ENCODE results near the gene CROT.

The CROT gene

GRCh38 chr7:87398446-87398845 lies 53.0 kb downstream of the CROT start:
- no peaks in the 10 kb centered on the region for H3K79me2 ChIP-seq (ENCODE audit: insufficient read depth, low read length)
- no peak overlapping the region for H3K4me3 ChIP-seq (ENCODE audit: low read depth, low read length, poor library complexity, severe bottlenecking)
- H3K9me3 ChIP-seq (ENCODE audit: low read length) = no peaks in the 10 kb centered on the region
- TF ChIP-seq CTCF (IDR thresholded peaks at IDR 0.05; ENCODE audit: low read length) (no peak), EZH2 (IDR thresholded peaks at IDR 0.05; ENCODE audit: borderline replicate concordance, low read length) (no peak)
- H3F3A ChIP-seq (ENCODE audit: insufficient read depth, low read length) = no peaks in the 10 kb centered on the region
- no peaks in the 10 kb centered on the region for H3K27me3 ChIP-seq (ENCODE audit: insufficient read depth, low read length)
- H3K36me3 ChIP-seq (ENCODE audit: insufficient read depth, low read length) = peaks cover 60% of the 10 kb centered on the region
- no peak overlapping the region for H2AFZ ChIP-seq (ENCODE audit: low read length)
- no peaks in the 10 kb centered on the region for H3K9me2 ChIP-seq (ENCODE audit: low read depth, low read length)
- H3K4me1 ChIP-seq (ENCODE audit: insufficient read depth, low read length, severe bottlenecking) = no peaks in the 10 kb centered on the region
- no peaks in the 10 kb centered on the region for H4K20me1 ChIP-seq (ENCODE audit: insufficient read depth, low read length)
- no peak overlapping the region for H3K4me2 ChIP-seq (ENCODE audit: low read length)
- H3K27ac ChIP-seq (ENCODE audit: low read depth, low read length, poor library complexity, severe bottlenecking) = no peak overlapping the region
- H3K9ac ChIP-seq (ENCODE audit: low read length) = no peak overlapping the region

GRCh38 chr7:87404674-87405073 lies 59.2 kb downstream of the CROT start:
- Histone ChIP-seq H2AFZ (ENCODE audit: low read length) (no peak overlapping the region), H3K79me2 (ENCODE audit: insufficient read depth, low read length) (no peaks in the 10 kb centered on the region), H3K9ac (ENCODE audit: low read length) (no peak overlapping the region), H3K27me3 (ENCODE audit: insufficient read depth, low read length) (no peaks in the 10 kb centered on the region), H3K4me3 (ENCODE audit: low read depth, low read length, poor library complexity, severe bottlenecking) (no peak overlapping the region), H3K27ac (ENCODE audit: low read depth, low read length, poor library complexity, severe bottlenecking) (no peak overlapping the region), H3K9me2 (ENCODE audit: low read depth, low read length) (no peaks in the 10 kb centered on the region), H3K9me3 (ENCODE audit: low read length) (no peaks in the 10 kb centered on the region), H3K36me3 (ENCODE audit: insufficient read depth, low read length) (peaks cover 37% of the 10 kb centered on the region), H3K4me1 (ENCODE audit: insufficient read depth, low read length, severe bottlenecking) (no peaks in the 10 kb centered on the region), H4K20me1 (ENCODE audit: insufficient read depth, low read length) (no peaks in the 10 kb centered on the region), H3F3A (ENCODE audit: insufficient read depth, low read length) (no peaks in the 10 kb centered on the region), H3K4me2 (ENCODE audit: low read length) (no peak overlapping the region)
- no peak for TF ChIP-seq EZH2 (IDR thresholded peaks at IDR 0.05; ENCODE audit: borderline replicate concordance, low read length)
- TF ChIP-seq CTCF (IDR thresholded peaks at IDR 0.05; ENCODE audit: low read length) = no peak

- H3K36me3 ChIP-seq (ENCODE audit: insufficient read depth, low read length) = peaks cover 6% of the 10 kb centered on the region; the same call in 1 of the 2 replicates
- no peaks in the 10 kb centered on the region for H4K20me1 ChIP-seq (ENCODE audit: insufficient read depth, low read length)
- H3K4me2 ChIP-seq (ENCODE audit: low read length) = no peak overlapping the region
- H3K9ac ChIP-seq (ENCODE audit: low read length) = no peak overlapping the region
- H3K9me3 ChIP-seq (ENCODE audit: low read length) = no peaks in the 10 kb centered on the region
- H3K4me3 ChIP-seq (ENCODE audit: low read depth, low read length, poor library complexity, severe bottlenecking) = no peak overlapping the region
- H3K9me2 ChIP-seq (ENCODE audit: low read depth, low read length) = no peaks in the 10 kb centered on the region
- H2AFZ ChIP-seq (ENCODE audit: low read length) = no peak overlapping the region
- TF ChIP-seq CTCF (IDR thresholded peaks at IDR 0.05; ENCODE audit: low read length) (no peak), EZH2 (IDR thresholded peaks at IDR 0.05; ENCODE audit: borderline replicate concordance, low read length) (no peak)
- H3F3A ChIP-seq (ENCODE audit: insufficient read depth, low read length) = no peaks in the 10 kb centered on the region
- H3K27ac ChIP-seq (ENCODE audit: low read depth, low read length, poor library complexity, severe bottlenecking) = no peak overlapping the region
- H3K79me2 ChIP-seq (ENCODE audit: insufficient read depth, low read length) = no peaks in the 10 kb centered on the region
- H3K27me3 ChIP-seq (ENCODE audit: insufficient read depth, low read length) = no peaks in the 10 kb centered on the region
- no peaks in the 10 kb centered on the region for H3K4me1 ChIP-seq (ENCODE audit: insufficient read depth, low read length, severe bottlenecking)
These were observed 65.7 kb downstream of the CROT start for GRCh38 chr7:87411186-87411585.

All from OCI-LY1 (cell line).